GM19455 (cell line): ENCODE data around the gene PICK1.
"Not testable (repeated sequence)": the region's sequence is repeated elsewhere in the genome, so short reads cannot be mapped to it uniquely, and the experiment has no call there.

Source experiments
- ATAC-seq: cut with Tn5 transposase; IDR thresholded peaks from one replicate; pipeline ENCODE4 v1.9.1; 2021; ENCODE audit not compliant: unreplicated experiment

Gene PICK1

GRCh38 chr22:38030311-38031133, 26.7 kb upstream of the PICK1 start:
- no peak for ATAC-seq

- ATAC-seq = no peak
Observed at GRCh38 chr22:38031491-38031890, 25.7 kb upstream of the PICK1 start.

- no peak for ATAC-seq
Observed at GRCh38 chr22:38032681-38033521, 24.3 kb upstream of the PICK1 start.

- ATAC-seq = no peak
Observed at GRCh38 chr22:38033522-38034277, 23.5 kb upstream of the PICK1 start.

- ATAC-seq = no peak
Observed at GRCh38 chr22:38034278-38034882, 22.8 kb upstream of the PICK1 start.

GRCh38 chr22:38034884-38035529, 22.2 kb upstream of the PICK1 start:
- ATAC-seq = no peak

GRCh38 chr22:38035530-38035885, 21.7 kb upstream of the PICK1 start:
- ATAC-seq = no peak

- no peak for ATAC-seq
Observed at GRCh38 chr22:38036392-38037062, 20.7 kb upstream of the PICK1 start.

GRCh38 chr22:38037367-38038150, 19.6 kb upstream of the PICK1 start:
- ATAC-seq = not testable (repeated sequence)

GRCh38 chr22:38038426-38038825, 18.8 kb upstream of the PICK1 start:
- no peak for ATAC-seq

- no peak for ATAC-seq
Observed at GRCh38 chr22:38038890-38039812, 18.1 kb upstream of the PICK1 start.

GRCh38 chr22:38040953-38041759, 16.0 kb upstream of the PICK1 start:
- ATAC-seq = no peak

GRCh38 chr22:38041760-38042487, 15.3 kb upstream of the PICK1 start:
- no peak for ATAC-seq

GRCh38 chr22:38042488-38042790, 14.8 kb upstream of the PICK1 start:
- no peak for ATAC-seq

GRCh38 chr22:38043151-38044039, 13.8 kb upstream of the PICK1 start:
- ATAC-seq = no peak
